ENCODE measurements around the gene HDAC3.

Gene HDAC3

GRCh38 chr5:141657937-141658545 lies 21.4 kb upstream of the HDAC3 start:
- DNase-seq: peak; percentile 18

- no peak for DNase-seq
Observed at GRCh38 chr5:141657404-141657803, 20.8 kb upstream of the HDAC3 start.

GRCh38 chr5:141656396-141656795 lies 19.7 kb upstream of the HDAC3 start:
- no peak for DNase-seq

GRCh38 chr5:141655020-141655419 lies 18.4 kb upstream of the HDAC3 start:
- no peak for DNase-seq

- DNase-seq: no peak
Observed at GRCh38 chr5:141654298-141654697, 17.6 kb upstream of the HDAC3 start.

- DNase-seq: no peak
Observed at GRCh38 chr5:141651728-141652105, 15.1 kb upstream of the HDAC3 start.

- peak; percentile 90 for DNase-seq
Observed at GRCh38 chr5:141650851-141651727, 14.4 kb upstream of the HDAC3 start, which contains the start of gene FCHSD1. Gene FCHSD1 (minus strand): TSS chr5:141651418. CDS start chr5:141651368, 50 bp downstream.

GRCh38 chr5:141649972-141650371 lies 13.3 kb upstream of the HDAC3 start:
- no peak for DNase-seq

- DNase-seq: no peak
Observed at GRCh38 chr5:141649056-141649688, 12.5 kb upstream of the HDAC3 start.

GRCh38 chr5:141647851-141648250 lies 11.2 kb upstream of the HDAC3 start:
- no peak for DNase-seq

GRCh38 chr5:141647242-141647641 lies 10.6 kb upstream of the HDAC3 start:
- no peak for DNase-seq

GRCh38 chr5:141646026-141646425 lies 9.4 kb upstream of the HDAC3 start:
- no peak for DNase-seq

- peak; percentile 80 for DNase-seq
Observed at GRCh38 chr5:141641634-141642267, 5.1 kb upstream of the HDAC3 start.

- DNase-seq: no peak
Observed at GRCh38 chr5:141640698-141641097, 4.0 kb upstream of the HDAC3 start.

GRCh38 chr5:141640051-141640415 lies 3.4 kb upstream of the HDAC3 start:
- no peak for DNase-seq

- no peak for DNase-seq
Observed at GRCh38 chr5:141639357-141640050, 2.9 kb upstream of the HDAC3 start.

GRCh38 chr5:141638771-141639170 lies 2.1 kb upstream of the HDAC3 start:
- DNase-seq: no peak

GRCh38 chr5:141637767-141638419 lies 1.2 kb upstream of the HDAC3 start:
- DNase-seq: peak; percentile 70

- DNase-seq: peak; percentile 46
Observed at GRCh38 chr5:141637123-141637766, 596 bp upstream of the HDAC3 start.

GRCh38 chr5:141636106-141636412 lies 590 bp downstream of the HDAC3 start:
- no peak for DNase-seq

- DNase-seq: no peak
Observed at GRCh38 chr5:141635646-141636045, 1.0 kb downstream of the HDAC3 start.

- no peak for DNase-seq
Observed at GRCh38 chr5:141634720-141635119, 1.9 kb downstream of the HDAC3 start.
